ENCODE measurements around the gene WDR18.

GRCh38 chr19:1038978-1039645 is 55.0 kb downstream of the WDR18 start:
- no peak for TF ChIP-seq TAF1 (IDR thresholded peaks at IDR 0.05; ENCODE audit: low read depth, low read length)
- TF ChIP-seq POLR2A (IDR thresholded peaks at IDR 0.05; ENCODE audit: low read depth, low read length) = no peak
- no peak for TF ChIP-seq PAX5 (IDR thresholded peaks at IDR 0.05; ENCODE audit: insufficient read depth, low read length, severe bottlenecking)
